Liver (tissue), 9 donors: Measurements from ENCODE around the gene CEP131. TPM values are rescaled to one million over a fixed set of nuclear protein-coding genes. Genes with fewer than 3 reads are reported as not detected.

Source experiments
- DNase-seq: peaks from one replicate; pipeline ENCODE4 v3.0.0-alpha.2; 2017; ENCODE audit warnings: low spot score
- H3K27ac ChIP-seq, 2 donors: one replicate each; pipeline ENCODE4 v1.7.0; 2013; ENCODE audit warnings: inconsistent platforms in 2 of 2, low read length in 2 of 2, control low read depth in 1 of 2, low read depth in 1 of 2, mild to moderate bottlenecking in 1 of 2
- H3K27me3 ChIP-seq, 4 donors: one replicate each; pipeline versions ENCODE4 v1.6.1 to v1.7.0; 2013; ENCODE audit warnings: low read length in 3 of 4, inconsistent platforms in 1 of 4, mild to moderate bottlenecking in 1 of 4, moderate library complexity in 1 of 4; ENCODE audit not compliant: control insufficient read depth in 4 of 4, insufficient read depth in 4 of 4
- H3K36me3 ChIP-seq, 4 donors: one replicate each; pipeline versions ENCODE4 v1.6.1 to v1.7.0; 2013; ENCODE audit warnings: low read length in 3 of 4, mild to moderate bottlenecking in 3 of 4, low read depth in 1 of 4, moderate library complexity in 1 of 4; ENCODE audit not compliant: control insufficient read depth in 4 of 4, insufficient read depth in 3 of 4
- H3K4me1 ChIP-seq, 4 donors: one replicate each; pipeline versions ENCODE4 v1.6.1 to v1.7.0; 2013; ENCODE audit warnings: low read length in 3 of 4, mild to moderate bottlenecking in 3 of 4, moderate library complexity in 1 of 4; ENCODE audit not compliant: control insufficient read depth in 4 of 4, insufficient read depth in 4 of 4
- H3K4me3 ChIP-seq, 3 donors: one replicate each; pipeline versions ENCODE4 v1.6.1 to v1.7.0; 2013; ENCODE audit warnings: low read length in 3 of 3, control low read depth in 1 of 3, low read depth in 1 of 3, mild to moderate bottlenecking in 1 of 3
- H3K9ac ChIP-seq, 2 donors: one replicate each; pipeline ENCODE4 v1.7.0; 2013; ENCODE audit warnings: low read length in 2 of 2, mild to moderate bottlenecking in 2 of 2, moderate library complexity in 2 of 2, control low read depth in 1 of 2, low read depth in 1 of 2
- H3K9me3 ChIP-seq, 4 donors: one replicate each; pipeline versions ENCODE4 v1.6.1 to v1.7.0; 2013; ENCODE audit warnings: low read length in 3 of 4; ENCODE audit not compliant: control insufficient read depth in 4 of 4
- ATF3 ChIP-seq: IDR thresholded peaks from 2 replicates; pipeline ENCODE4 v1.6.1; 2016; ENCODE audit warnings: antibody characterized with exemption
- EGR1 ChIP-seq, 2 donors: IDR thresholded peaks; 2 replicates each; pipeline ENCODE4 v1.6.1; 2016 to 2018; ENCODE audit warnings: antibody characterized with exemption in 2 of 2, low read depth in 2 of 2
- FOXA1 ChIP-seq: IDR thresholded peaks from 2 replicates; pipeline ENCODE4 v1.6.1; 2016; ENCODE audit warnings: antibody characterized with exemption
- FOXA2 ChIP-seq: IDR thresholded peaks from 2 replicates; pipeline ENCODE4 v1.6.1; 2016; ENCODE audit warnings: antibody characterized with exemption
- GABPA ChIP-seq, 2 donors: IDR thresholded peaks in 1 of 2; conservative IDR thresholded peaks in 1 of 2; 2 replicates each; pipeline ENCODE4 v1.6.1; 2016; ENCODE audit warnings: antibody characterized with exemption in 2 of 2, mild to moderate bottlenecking in 1 of 2, moderate library complexity in 1 of 2
- HNF4A ChIP-seq, 2 donors: conservative IDR thresholded peaks; 2 replicates each; pipeline ENCODE4 v1.6.1; 2016; ENCODE audit warnings: antibody characterized with exemption in 2 of 2, mild to moderate bottlenecking in 2 of 2
- HNF4G ChIP-seq: IDR thresholded peaks from 2 replicates; pipeline ENCODE4 v1.6.1; 2016; ENCODE audit warnings: antibody characterized with exemption
- JUND ChIP-seq, 2 donors: IDR thresholded peaks; 2 replicates each; pipeline ENCODE4 v1.6.1; 2016; ENCODE audit warnings: antibody characterized with exemption in 2 of 2
- MAX ChIP-seq: IDR thresholded peaks from 2 replicates; pipeline ENCODE4 v1.6.1; 2016; ENCODE audit warnings: antibody characterized with exemption
- NR2F2 ChIP-seq: IDR thresholded peaks from 2 replicates; pipeline ENCODE4 v1.6.1; 2016; ENCODE audit warnings: antibody characterized with exemption
- RAD21 ChIP-seq, 2 donors: IDR thresholded peaks; 2 replicates each; pipeline ENCODE4 v1.6.1; 2016; ENCODE audit warnings: antibody characterized with exemption in 2 of 2, mild to moderate bottlenecking in 2 of 2
- RXRA ChIP-seq, 2 donors: IDR thresholded peaks; 2 replicates each; pipeline ENCODE4 v1.6.1; 2017 to 2018; ENCODE audit warnings: antibody characterized with exemption in 2 of 2, mild to moderate bottlenecking in 1 of 2
- SP1 ChIP-seq: IDR thresholded peaks from 2 replicates; pipeline ENCODE4 v1.6.1; 2018; ENCODE audit warnings: antibody characterized with exemption, mild to moderate bottlenecking
- TAF1 ChIP-seq: conservative IDR thresholded peaks from 2 replicates; pipeline ENCODE4 v1.6.1; 2016; ENCODE audit warnings: antibody characterized with exemption, mild to moderate bottlenecking
- YY1 ChIP-seq: IDR thresholded peaks from 2 replicates; pipeline ENCODE4 v1.6.1; 2016; ENCODE audit warnings: antibody characterized with exemption, mild to moderate bottlenecking
- whole genome bisulfite sequencing: extraction: QIAGEN DNeasy Blood & Tissue Kit; methylation state at CpG from one replicate; pipeline ENCODE4 v1.1.7; 2013; 5-methylcytosine and 5-hydroxymethylcytosine counted together
- polyA plus RNA-seq, 2 donors: library from polyadenylated mRNA; stranded (reverse) in 1 of 2; unstranded in 1 of 2; fragments of 200-250 nt in 1 of 2; fragments of >200 nt in 1 of 2; fragmentation: Nextera tagmentation in 1 of 2; extraction: Ambion mirVana in 1 of 2; gene quantifications; one replicate each; pipeline versions ENCODE4 v1.2.1 to v1.2.3, GENCODE V29; 2013 to 2015
- total RNA-seq, 2 donors: library from RNA; depleted of rRNA; stranded (reverse); fragments of >200 nt; gene quantifications; one replicate each; pipeline ENCODE4 v1.2.3, GENCODE V29; 2014
- TF ChIP-seq, protein P1 (sequence below): IDR thresholded peaks from 2 replicates; pipeline ENCODE4 v1.6.1; 2016; ENCODE audit warnings: antibody characterized with exemption
- TF ChIP-seq, protein P2 (sequence below): IDR thresholded peaks from 2 replicates; pipeline ENCODE4 v1.6.1; 2016; ENCODE audit warnings: antibody characterized with exemption, mild to moderate bottlenecking
- TF ChIP-seq, protein P3 (sequence below): fragments of 150-350 bp; IDR thresholded peaks from 2 replicates; pipeline ENCODE4 v1.5.1; 2017; ENCODE audit warnings: improper control_type of control experiment, low read depth, low read length; ENCODE audit not compliant: missing input control
- donor health status: healthy.
- donor health status: healthy.
- donor health status: healthy.
- donor health status: healthy.
- donor health status: healthy.

Gene CEP131
- total and polyA plus RNA-seq, 4 donors: 0.71 to 6.3 (median 2.2) TPM

- no peak overlapping the region for H3K9ac ChIP-seq
- H3K27me3 ChIP-seq: no peaks in the 10 kb centered on the region
- DNase-seq: no peak
- peaks cover 0 to 12% (median 3%) of the 10 kb centered on the region in 4 donors for H3K4me1 ChIP-seq
- no peaks in the 10 kb centered on the region for H3K36me3 ChIP-seq
- H3K9me3 ChIP-seq: no peaks in the 10 kb centered on the region
- H3K27ac ChIP-seq: no peak overlapping the region
- no peak for TF ChIP-seq GABPA (IDR thresholded peaks at IDR 0.05 in 1 of 2, conservative IDR thresholded peaks at IDR 0.05 in 1 of 2)
- TF ChIP-seq, protein P1, sequence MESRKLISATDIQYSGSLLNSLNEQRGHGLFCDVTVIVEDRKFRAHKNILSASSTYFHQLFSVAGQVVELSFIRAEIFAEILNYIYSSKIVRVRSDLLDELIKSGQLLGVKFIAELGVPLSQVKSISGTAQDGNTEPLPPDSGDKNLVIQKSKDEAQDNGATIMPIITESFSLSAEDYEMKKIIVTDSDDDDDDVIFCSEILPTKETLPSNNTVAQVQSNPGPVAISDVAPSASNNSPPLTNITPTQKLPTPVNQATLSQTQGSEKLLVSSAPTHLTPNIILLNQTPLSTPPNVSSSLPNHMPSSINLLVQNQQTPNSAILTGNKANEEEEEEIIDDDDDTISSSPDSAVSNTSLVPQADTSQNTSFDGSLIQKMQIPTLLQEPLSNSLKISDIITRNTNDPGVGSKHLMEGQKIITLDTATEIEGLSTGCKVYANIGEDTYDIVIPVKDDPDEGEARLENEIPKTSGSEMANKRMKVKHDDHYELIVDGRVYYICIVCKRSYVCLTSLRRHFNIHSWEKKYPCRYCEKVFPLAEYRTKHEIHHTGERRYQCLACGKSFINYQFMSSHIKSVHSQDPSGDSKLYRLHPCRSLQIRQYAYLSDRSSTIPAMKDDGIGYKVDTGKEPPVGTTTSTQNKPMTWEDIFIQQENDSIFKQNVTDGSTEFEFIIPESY: no peak
- no peak for TF ChIP-seq ATF3
- no peak for TF ChIP-seq HNF4A (conservative IDR thresholded peaks at IDR 0.05)
- TF ChIP-seq, protein P2, sequence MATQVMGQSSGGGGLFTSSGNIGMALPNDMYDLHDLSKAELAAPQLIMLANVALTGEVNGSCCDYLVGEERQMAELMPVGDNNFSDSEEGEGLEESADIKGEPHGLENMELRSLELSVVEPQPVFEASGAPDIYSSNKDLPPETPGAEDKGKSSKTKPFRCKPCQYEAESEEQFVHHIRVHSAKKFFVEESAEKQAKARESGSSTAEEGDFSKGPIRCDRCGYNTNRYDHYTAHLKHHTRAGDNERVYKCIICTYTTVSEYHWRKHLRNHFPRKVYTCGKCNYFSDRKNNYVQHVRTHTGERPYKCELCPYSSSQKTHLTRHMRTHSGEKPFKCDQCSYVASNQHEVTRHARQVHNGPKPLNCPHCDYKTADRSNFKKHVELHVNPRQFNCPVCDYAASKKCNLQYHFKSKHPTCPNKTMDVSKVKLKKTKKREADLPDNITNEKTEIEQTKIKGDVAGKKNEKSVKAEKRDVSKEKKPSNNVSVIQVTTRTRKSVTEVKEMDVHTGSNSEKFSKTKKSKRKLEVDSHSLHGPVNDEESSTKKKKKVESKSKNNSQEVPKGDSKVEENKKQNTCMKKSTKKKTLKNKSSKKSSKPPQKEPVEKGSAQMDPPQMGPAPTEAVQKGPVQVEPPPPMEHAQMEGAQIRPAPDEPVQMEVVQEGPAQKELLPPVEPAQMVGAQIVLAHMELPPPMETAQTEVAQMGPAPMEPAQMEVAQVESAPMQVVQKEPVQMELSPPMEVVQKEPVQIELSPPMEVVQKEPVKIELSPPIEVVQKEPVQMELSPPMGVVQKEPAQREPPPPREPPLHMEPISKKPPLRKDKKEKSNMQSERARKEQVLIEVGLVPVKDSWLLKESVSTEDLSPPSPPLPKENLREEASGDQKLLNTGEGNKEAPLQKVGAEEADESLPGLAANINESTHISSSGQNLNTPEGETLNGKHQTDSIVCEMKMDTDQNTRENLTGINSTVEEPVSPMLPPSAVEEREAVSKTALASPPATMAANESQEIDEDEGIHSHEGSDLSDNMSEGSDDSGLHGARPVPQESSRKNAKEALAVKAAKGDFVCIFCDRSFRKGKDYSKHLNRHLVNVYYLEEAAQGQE: no peak
- TF ChIP-seq EGR1 (IDR thresholded peaks at IDR 0.05; ENCODE audit: low read depth in 2 of 2): no peak
- no peak for TF ChIP-seq HNF4G
- TF ChIP-seq FOXA1: no peak
- no peak for TF ChIP-seq RXRA (IDR thresholded peaks at IDR 0.05)
- TF ChIP-seq YY1: no peak
- no peak for TF ChIP-seq RAD21 (IDR thresholded peaks at IDR 0.05)
- no peak for TF ChIP-seq TAF1
- no peak for TF ChIP-seq SP1
- TF ChIP-seq, protein P3, sequence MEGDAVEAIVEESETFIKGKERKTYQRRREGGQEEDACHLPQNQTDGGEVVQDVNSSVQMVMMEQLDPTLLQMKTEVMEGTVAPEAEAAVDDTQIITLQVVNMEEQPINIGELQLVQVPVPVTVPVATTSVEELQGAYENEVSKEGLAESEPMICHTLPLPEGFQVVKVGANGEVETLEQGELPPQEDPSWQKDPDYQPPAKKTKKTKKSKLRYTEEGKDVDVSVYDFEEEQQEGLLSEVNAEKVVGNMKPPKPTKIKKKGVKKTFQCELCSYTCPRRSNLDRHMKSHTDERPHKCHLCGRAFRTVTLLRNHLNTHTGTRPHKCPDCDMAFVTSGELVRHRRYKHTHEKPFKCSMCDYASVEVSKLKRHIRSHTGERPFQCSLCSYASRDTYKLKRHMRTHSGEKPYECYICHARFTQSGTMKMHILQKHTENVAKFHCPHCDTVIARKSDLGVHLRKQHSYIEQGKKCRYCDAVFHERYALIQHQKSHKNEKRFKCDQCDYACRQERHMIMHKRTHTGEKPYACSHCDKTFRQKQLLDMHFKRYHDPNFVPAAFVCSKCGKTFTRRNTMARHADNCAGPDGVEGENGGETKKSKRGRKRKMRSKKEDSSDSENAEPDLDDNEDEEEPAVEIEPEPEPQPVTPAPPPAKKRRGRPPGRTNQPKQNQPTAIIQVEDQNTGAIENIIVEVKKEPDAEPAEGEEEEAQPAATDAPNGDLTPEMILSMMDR: no peak
- TF ChIP-seq MAX: no peak
- no peak for TF ChIP-seq NR2F2
- TF ChIP-seq FOXA2: no peak
- no peak for TF ChIP-seq JUND (IDR thresholded peaks at IDR 0.05)
- WGBS: 89% methylated on average over 19 of the region's 19 CpGs
- no peak overlapping the region for H3K4me3 ChIP-seq
These were observed 59.6 kb downstream of the CEP131 start for GRCh38 chr17:81163051-81163695.
